ENCODE data around the gene PIK3CB.
A peak's percentile ranks its signal among the peaks of the same experiment; 100 is the strongest.
"Not testable (repeated sequence)": the region's sequence is repeated elsewhere in the genome, so short reads cannot be mapped to it uniquely, and the experiment has no call there.

Gene PIK3CB

DNA sequence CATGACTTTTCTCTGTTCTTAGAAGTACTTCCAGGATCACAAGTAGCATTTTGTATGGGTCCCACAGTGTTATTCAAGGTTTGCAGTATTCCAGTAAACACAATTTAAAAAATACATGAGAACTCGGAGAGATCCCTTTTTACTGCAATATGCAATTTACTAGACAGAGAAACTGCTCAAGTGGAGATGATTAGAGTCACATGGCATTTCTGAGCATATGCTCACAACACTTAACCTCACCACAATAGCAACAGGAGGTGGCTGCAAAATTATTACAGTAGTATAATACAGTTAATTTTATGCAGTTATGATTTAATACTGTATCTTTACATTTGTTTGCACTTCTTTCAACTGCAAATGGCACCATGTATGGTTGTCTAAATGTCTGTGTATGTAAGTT lies 87.5 kb downstream of the PIK3CB start:
- no peak for DNase-seq (ENCODE audit: low read depth)

DNA sequence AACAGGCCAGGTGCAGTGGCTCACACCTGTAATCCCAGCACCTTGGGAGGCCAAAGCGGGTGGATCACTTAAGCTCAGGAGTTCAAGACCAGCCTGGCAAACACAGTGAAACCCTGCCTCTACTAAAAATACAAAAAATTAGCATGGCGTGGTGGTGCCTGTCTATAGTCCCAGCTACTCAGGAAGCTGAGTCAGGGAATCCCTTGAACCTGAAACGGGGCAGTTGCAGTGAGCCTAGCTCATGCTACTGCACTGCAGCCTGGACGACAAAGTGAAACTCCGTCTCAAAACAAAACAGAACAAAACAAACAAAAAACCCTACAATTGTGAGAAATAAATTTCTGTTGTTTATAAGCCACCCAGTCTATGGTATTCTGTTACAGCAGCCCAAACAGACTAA lies 94.7 kb downstream of the PIK3CB start:
- peak; percentile 9 for DNase-seq (ENCODE audit: low read depth)

DNA sequence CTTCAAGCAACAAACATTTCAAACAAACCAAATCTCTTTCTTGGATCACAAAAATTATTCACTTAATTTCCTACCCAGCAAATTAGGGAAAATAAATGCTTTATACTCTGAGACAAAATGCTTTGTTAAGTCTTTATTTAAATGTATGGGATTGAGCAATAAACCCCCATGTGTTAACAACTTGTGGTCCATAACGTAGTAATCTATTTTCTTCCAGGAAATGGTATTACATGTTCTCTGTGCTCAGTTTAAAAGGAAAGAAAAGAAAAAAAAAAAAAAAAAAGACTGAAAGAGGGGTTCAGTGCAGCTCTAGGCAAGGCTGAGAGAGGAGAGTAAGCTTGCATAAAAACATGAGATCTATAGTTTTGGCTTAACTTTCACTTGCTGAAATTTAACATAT lies 102.3 kb downstream of the PIK3CB start:
- DNase-seq (ENCODE audit: low read depth), result peak; percentile 31

DNA sequence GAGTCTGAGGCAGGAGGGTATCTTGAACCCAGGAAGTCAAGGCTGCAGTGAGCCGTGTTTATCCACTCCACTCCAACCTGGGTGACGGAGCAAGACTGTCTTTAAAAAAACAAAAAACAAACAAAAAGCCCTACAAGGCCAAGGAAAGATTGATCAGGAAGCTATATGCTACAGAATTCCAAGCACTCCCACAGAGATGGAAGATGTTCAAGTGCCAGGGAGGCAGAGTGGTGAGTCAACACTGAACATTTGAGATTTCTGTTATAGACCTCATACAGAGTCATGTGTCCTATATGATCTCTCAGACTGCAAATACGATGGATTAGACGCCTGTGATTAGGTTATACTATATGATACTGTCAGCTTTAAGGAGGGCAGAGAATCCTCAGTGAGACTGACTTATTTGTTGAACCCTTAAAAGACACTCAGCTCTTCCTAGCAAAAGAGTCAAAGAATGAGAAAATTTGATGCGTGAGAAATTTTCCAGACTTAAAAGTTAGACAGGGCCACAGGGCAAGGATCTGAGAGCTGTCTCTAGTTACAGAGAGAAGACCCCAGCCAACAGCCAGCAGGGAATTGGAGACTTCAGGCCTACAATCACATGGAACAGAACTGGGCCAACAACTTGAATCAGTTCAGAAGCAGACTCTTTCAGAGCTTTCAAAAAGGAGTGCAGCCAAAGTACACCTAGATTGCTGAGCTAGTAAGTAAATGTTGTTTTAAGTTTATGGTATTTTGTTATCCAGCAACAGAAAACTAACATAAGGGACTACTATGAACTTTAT lies 107.6 kb downstream of the PIK3CB start:
- DNase-seq (ENCODE audit: low read depth), result peak; percentile 41

DNA sequence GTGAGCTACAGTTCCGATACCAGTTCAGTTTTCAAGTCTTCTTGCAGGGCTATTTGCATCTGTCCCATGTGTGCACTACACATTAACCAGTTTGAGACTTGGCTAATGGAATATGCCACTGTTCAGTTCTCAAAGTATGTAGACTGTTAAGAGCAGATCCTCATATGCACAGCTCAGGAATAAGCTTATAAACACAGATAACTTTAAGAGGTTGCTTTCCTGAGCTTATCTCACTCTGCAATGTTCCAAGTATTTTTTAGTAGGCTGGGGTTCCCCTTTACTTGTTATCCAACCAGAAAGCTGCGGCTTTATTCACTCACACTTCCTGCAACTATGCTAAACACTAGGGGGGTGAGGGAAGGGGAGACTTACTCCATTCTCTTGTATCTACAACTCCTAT lies 108.7 kb downstream of the PIK3CB start:
- DNase-seq (ENCODE audit: low read depth), result not testable (repeated sequence)

DNA sequence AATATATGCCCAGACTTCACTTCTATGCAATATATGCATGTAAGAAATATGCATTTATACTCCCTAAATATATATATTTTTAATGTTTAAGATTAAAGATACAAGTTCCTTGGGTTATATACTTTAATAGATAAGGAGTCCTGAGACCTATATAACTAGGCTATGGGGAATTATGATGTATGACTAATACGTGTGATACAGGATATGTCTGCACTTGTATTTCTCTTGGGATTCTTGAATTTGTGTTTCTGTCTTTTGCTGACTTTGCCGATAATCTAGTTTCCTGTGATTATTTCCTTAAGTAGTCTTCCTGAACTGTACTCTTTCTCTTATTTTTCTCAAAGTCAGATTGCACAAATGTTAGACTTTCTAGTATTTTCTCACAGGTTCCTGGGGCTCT lies 109.6 kb downstream of the PIK3CB start:
- no peak for DNase-seq (ENCODE audit: low read depth)

DNA sequence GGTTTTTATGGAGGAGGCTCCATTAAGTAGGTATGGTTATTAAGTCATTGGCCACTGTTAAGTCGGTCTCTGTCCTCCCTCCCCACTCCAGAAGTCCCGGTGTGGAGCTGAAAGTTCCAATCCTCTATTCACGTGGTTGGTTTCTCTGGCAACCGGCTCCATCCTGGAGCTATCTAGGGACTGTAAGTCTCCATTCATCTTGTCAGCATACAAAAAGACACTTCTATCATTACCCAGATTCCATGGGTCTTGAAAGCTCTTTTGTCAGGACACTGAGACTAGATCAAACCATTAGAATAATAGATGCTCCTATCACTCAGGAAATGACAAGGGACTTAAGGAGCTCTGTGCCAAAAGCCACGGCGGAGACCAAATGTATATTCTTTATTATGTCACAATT lies 110.3 kb downstream of the PIK3CB start:
- DNase-seq (ENCODE audit: low read depth), result no peak

DNA sequence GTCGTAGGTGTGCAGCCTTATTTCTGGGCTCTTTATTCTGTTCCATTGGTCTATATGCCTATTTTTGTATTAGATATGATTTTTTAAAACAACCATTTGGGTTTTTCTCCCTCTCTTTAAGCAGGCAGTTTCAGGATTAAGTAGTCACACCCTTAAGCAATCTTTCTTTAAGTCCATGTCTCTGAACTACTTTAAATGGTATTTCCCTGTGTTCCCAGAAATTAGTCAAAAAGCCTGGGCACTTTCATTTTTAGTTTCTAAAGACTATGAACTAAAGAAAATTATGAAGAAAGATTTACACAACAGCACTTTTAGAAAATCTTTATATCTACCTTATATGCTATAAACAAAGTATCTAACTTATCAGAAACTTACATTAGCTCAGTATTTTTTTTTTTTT lies 115.9 kb downstream of the PIK3CB start:
- no peak for DNase-seq (ENCODE audit: low read depth)

DNA sequence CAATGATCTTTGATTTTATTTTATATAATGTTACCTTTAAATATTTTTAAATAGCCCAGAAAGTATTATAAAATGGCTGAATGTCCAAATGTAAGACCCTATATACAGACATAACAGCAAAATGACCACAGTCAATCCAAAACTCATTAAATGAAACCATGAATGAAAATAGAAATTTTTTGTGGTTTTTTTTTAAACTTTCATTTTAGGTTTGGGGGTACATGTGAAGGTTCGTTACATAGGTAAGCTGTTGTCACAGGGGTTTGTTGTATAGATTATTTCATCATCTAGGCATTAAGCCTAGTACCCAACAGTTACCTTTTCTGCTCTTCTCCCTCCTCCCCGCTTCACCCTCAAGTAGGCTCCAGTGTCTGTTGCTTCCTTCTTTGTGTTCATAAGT lies 117.4 kb downstream of the PIK3CB start:
- DNase-seq (ENCODE audit: low read depth), result no peak

DNA sequence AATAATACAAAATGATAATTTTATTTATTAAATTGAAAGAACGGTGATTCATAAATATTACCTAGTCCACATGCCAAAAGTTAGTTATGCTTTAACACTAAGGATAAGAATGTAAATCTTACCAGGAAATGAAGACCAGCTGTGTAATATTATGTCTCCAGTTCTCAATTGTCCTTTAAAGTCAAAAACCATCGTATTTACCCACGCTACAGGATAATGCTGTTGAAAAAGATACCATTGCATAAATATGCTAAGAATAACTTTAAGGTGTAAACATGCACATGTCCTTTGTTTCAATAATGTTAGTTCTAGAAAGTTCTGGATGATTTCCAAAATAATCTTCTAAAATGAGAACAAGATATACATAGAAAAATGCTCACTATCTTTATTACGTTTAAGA lies 122.6 kb downstream of the PIK3CB start:
- DNase-seq (ENCODE audit: low read depth), result peak; percentile 11

DNA sequence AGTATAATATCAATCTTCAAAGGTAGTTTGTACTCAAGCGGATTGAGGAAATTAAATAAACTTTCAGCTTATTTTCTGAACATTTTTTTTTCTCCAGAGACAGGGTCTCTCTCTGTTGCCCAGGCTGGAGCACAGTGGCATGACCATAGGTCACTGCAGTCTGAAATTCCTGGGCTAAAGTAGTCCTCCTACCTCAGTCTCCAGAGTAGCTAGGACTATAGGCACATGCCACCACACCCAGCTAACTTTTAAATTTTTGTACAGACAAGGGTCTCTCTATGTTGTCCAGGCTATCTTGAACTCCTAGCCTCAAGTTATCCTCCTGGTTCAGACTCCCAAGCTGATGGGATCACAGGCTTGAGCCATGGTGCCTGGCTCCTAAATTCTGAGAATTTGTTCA lies 129.1 kb downstream of the PIK3CB start:
- no peak for DNase-seq (ENCODE audit: low read depth)

DNA sequence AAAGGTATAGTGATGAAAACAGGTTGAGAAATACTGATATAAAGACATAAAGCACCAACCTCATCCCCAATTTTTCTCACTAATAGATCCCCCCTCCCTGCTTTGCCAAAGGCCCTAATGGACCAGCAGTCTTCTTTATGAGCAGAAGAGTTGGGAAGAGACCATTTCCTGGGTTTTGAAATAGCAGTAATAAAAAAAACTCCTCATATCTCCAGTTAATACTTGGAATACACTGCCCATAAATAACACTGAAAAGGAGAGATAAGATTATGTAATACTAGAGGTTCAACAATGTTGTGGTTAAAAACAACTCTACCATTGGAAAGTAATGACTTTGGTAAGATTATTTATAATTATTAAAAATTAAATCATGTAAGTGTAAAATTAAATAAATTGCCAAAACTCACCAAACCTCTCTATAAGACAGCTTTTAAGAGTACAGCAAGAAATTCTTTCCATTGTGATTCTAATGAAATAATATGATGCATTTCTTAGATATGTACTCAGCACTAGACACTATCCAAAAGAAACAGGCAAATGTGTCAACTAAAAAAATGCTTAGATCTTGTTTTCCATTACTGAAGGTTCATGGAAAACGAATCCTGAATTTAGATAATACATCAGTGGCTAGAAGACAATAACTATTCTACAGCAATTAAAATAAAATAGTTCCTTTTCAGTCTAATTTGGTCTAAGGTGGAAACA lies 137.9 kb downstream of the PIK3CB start:
- peak; percentile 29 for DNase-seq (ENCODE audit: low read depth)

DNA sequence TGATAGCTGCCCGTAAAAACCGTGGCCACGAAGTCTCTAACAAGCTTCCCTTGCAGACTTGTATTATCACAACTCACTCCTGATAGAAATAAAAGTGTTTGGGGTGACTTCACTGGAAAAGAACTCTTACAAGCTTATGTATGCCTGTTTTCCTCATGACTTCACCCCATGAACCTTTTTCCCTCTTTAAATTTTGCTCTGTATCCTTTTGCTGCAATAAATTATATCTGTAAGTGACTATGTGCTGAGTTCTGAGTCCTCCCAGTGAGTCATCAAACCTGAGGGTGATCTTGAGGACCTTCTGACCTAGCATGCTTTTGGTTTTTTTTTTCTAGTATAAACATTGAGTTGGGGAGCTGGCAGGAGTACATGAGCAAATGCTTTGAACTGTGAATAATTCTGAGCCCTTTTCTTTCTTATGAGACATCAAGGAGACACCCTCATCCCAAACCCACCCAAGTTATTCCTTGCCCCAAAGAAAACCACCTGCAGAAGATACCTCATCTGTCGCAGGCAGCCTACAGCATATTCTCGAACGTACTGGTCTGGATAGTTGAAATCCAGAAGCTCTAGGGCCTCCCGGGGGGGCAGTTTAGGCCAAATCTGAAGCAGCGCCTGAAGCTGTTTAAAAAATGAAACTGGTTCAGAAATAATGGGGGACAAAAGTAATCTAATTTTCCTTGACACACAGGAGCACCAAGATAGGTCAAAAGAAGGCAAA lies 140.3 kb downstream of the PIK3CB start:
- peak; percentile 99 for DNase-seq (ENCODE audit: low read depth)

DNA sequence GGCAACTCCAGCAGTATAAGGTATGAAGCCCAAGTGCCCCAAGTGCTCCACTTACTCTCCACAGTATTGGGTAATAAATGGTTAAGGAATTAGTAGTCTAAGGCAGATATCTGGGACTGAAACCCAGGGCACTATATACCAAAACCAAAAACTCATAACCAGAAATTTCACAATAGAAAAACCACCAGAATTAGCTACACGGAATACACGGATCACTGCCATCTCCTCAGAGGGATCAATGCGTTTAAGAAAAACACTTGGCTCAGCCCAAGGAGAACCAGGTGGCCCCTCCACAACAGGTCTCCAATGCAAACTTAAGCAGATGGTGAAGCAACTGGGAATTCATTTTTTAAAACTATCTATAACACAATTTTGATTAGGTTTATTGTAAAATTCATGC lies 142.6 kb downstream of the PIK3CB start:
- DNase-seq (ENCODE audit: low read depth), result peak; percentile 6

DNA sequence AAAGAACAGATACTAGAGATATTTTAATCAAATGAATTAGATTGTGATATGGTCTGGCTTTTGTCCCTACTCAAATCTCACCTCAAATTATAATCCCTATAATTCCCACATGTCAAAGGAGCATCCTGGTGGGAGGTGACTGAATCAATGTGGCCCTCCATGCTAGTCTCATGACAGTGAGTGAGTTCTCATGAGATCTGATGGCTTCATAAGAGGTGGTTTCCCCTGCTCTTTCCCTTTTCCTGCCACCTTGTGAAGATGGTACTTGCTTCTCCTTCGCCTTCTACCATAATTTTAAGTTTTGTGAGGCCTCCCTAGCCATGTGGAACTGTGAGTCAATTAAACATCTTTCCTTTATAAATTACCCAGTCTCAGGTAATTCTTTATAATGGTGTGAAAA lies 143.4 kb downstream of the PIK3CB start:
- DNase-seq (ENCODE audit: low read depth), result no peak

DNA sequence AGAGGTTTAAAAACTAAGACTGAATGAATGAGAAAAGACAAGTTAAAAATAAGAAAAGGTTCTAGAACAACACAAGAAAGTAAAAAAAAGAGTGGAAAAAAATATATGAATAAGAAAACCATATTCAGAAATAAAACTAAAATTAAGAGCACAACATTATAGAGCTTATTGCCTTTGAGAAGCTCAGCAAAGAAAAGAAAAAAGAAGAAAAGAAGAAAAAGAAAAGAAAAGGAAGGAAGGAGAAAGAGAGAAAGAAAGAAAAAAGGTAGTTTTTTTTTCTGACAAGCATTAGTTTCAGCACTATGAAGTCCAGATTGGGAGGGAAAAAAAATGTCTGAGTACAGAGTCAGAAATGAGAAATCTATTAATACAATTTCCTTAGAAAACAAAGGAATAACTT lies 144.7 kb downstream of the PIK3CB start:
- DNase-seq (ENCODE audit: low read depth), result no peak

DNA sequence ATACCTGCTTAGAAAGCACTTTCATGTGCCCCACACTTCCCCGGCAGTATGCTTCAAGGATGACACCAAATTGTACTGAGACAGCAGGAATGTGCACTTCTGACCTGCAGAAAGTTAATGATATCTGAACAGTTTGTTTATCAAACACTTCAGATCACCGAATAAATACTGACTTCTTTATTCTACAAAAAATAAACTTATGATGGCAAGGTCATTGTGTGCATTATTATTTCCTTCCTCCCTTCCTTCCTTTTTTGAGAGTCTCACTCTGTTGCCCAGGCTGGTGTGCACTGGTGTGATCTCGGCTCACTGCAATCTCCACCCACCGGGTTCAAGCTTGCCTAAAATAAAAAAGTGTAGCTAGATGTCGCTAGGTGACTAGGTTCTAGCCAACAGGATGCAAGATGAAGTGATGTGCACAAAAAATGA lies 145.8 kb downstream of the PIK3CB start:
- no peak for DNase-seq (ENCODE audit: low read depth)

DNA sequence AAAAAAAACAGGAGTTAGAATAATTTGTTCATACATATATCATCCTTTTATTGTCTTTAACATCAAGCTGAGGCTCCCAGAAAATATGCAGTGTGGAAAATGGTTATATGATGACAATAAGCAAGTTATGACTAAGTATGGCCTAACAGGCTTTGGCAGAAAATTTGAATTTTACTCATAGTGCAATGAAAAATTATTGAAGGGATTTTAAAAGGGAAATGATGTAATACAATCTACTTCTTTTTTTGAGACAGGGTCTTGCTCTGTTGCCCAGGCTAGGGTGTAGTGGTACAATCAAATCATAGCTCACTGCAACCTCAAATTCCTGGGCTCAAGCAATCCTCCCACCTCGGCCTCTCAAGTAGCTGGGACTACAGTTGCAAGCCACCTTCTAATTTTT lies 147.5 kb downstream of the PIK3CB start:
- peak; percentile 64 for DNase-seq (ENCODE audit: low read depth)

DNA sequence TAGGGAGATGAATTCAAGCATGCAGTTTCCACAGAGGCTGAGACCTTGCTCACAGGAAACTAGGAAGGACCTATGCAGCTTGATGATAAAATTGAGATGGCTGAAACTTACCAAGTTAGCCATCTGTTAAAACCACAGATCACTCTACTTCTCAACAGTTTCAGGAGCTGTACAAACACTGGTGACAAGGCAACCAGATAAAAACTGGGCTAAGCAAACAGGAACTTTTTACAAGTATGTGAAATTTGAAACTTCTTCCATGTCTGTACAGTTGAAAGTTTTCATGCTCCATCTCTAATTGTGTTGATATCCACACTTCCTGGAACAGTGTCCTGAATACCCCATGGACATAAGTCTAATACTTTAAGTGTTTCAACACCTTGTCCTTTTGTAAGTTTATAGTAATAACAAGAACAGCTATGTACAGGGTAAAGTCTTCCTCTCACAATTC lies 147.9 kb downstream of the PIK3CB start:
- peak; percentile 93 for DNase-seq (ENCODE audit: low read depth)

DNA sequence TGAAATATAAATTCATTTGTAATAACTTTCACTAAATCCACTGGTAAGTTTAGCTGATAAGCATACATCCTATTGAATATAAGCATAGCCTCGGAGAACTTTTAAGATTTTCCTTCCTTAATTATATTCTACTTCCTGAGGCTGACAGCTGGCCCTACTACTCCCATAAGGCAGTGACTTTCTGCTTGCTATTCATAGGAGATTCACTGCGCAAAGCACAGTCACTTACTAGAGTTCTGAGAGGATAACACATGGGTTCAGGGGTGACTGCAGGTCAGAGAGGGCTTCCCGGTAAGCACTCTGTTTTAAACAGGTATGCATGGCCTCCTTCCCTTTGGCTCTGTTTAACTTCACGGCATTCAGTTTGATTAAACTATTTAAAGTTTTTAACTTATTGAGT lies 150.3 kb downstream of the PIK3CB start:
- DNase-seq (ENCODE audit: low read depth), result no peak

DNA sequence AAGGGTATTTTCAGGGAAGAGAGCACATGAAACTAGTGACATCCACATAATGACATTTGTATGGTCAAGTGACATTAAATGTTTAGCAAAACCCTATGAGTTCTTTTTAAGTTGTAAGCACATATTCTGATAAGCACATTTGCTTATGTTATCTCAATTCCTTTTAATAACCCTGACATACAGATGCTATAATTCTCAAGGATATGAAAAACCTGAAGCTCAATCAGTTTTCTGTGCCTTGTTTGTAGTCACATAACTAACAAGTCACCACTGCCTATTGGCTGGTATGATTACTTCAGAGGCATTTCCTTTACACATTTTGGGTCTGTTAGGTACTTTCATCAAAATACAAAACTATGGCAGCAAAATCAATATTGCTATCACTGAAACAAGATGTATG lies 152.1 kb downstream of the PIK3CB start:
- no peak for DNase-seq (ENCODE audit: low read depth)

DNA sequence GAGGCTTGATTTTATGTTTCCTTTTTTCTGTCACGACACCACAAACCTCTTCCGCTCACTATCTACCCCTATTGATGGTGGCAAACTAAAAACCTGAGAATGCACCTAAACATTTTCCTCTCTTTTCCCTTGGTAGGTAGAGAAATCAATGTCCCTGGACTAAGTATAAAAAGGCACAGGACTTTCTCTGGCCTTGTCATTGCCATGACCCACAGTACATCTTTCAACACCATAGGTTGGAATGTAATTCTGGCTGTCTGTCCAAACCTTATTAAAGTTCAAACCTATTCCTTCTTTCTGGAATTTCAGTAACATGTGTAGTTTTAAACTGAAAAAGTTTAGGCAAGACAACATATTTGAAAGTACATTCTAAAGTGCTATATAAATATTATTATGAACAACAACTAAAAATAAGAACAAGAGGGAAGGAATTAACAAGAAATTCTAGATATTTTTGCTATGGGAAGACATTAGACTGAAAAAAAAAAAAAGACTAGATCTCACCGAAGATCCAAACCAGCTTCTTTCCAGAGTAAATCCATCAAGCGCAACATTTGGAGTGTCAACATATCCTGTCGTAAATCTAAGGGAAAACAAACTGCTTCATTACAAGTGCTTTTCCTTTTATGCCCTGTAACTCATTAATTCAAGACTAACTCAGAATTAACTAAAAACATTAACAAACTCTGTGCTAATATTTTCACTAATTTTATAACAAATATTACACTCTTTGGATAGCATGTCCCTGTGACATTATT lies 153.1 kb downstream of the PIK3CB start:
- no peak for DNase-seq (ENCODE audit: low read depth)
